HepG2 (cell line): ENCODE measurements around the gene WNT3. TPM values are rescaled to one million over a fixed set of nuclear protein-coding genes. Genes with fewer than 3 reads are reported as not detected.

Experiments
- EEA1 ChIP-seq: sonication (generic); formaldehyde crosslinking; IDR thresholded peaks from 2 replicates; pipeline ENCODE4 v1.5.1; 2020; ENCODE audit warnings: mild to moderate bottlenecking, missing genetic modification reagents, borderline replicate concordance
- FOXK2 ChIP-seq: fragments of 450-650 bp; IDR thresholded peaks from 2 replicates; pipeline ENCODE4 v1.6.1; 2016
- HOXA7 ChIP-seq: sonication (generic); formaldehyde crosslinking; IDR thresholded peaks from 2 replicates; pipeline ENCODE4 v1.8.1; 2022; ENCODE audit warnings: mild to moderate bottlenecking, missing genetic modification reagents, moderate library complexity
- HOXD1 ChIP-seq: sonication (generic); formaldehyde crosslinking; IDR thresholded peaks from 2 replicates; pipeline ENCODE4 v1.5.0; 2020; ENCODE audit warnings: missing genetic modification reagents
- PCBP1 ChIP-seq: fragments of 200-400 bp; formaldehyde crosslinking; IDR thresholded peaks from 2 replicates; pipeline ENCODE4 v1.6.1; 2017; ENCODE audit warnings: mild to moderate bottlenecking, low read depth, low read length, borderline replicate concordance
- RBM22 ChIP-seq: fragments of 200-400 bp; formaldehyde crosslinking; optimal IDR thresholded peaks from 2 replicates; pipeline ENCODE3; 2017; ENCODE audit warnings: mild to moderate bottlenecking, low read length, moderate library complexity
- SALL1 ChIP-seq: sonication (generic); formaldehyde crosslinking; IDR thresholded peaks from 2 replicates; pipeline ENCODE4 v1.8.0; 2022; ENCODE audit warnings: mild to moderate bottlenecking, missing genetic modification reagents
- SATB2 ChIP-seq: sonication (generic); formaldehyde crosslinking; IDR thresholded peaks from 2 replicates; pipeline ENCODE4 v1.5.0; 2020; ENCODE audit warnings: missing genetic modification reagents
- SOX6 ChIP-seq, 2 experiments: fragments of 450-650 bp in 1 of 2; sonication (generic) in 1 of 2; formaldehyde crosslinking in 1 of 2; IDR thresholded peaks; 2 replicates each; pipeline versions ENCODE4 v1.4.0 to v1.6.1; 2017 to 2020; ENCODE audit warnings: antibody characterized with exemption in 1 of 2, mild to moderate bottlenecking in 1 of 2, missing genetic modification reagents in 1 of 2
- TBP ChIP-seq: sonication (generic); formaldehyde crosslinking; IDR thresholded peaks from 2 replicates; pipeline ENCODE4 v1.5.0; 2020; ENCODE audit warnings: missing genetic modification reagents
- TMF1 ChIP-seq: sonication (generic); formaldehyde crosslinking; IDR thresholded peaks from 2 replicates; pipeline ENCODE4 v1.8.1; 2022; ENCODE audit warnings: low read depth, missing genetic modification reagents
- ZFP62 ChIP-seq: sonication (generic); formaldehyde crosslinking; IDR thresholded peaks from 2 replicates; pipeline ENCODE4 v1.4.0; 2020; ENCODE audit warnings: missing genetic modification reagents
- ZNF18 ChIP-seq: sonication (generic); formaldehyde crosslinking; IDR thresholded peaks from 2 replicates; pipeline ENCODE4 v1.8.0; 2022; ENCODE audit warnings: mild to moderate bottlenecking, missing genetic modification reagents; ENCODE audit not compliant: insufficient replicate concordance
- ZNF232 ChIP-seq: sonication (generic); formaldehyde crosslinking; IDR thresholded peaks from 2 replicates; pipeline ENCODE4 v1.4.0; 2020; ENCODE audit warnings: missing genetic modification reagents, borderline replicate concordance
- ZNF431 ChIP-seq: sonication (generic); formaldehyde crosslinking; IDR thresholded peaks from 2 replicates; pipeline ENCODE4 v1.9.0; 2022; ENCODE audit warnings: missing genetic modification reagents, low read depth, mild to moderate bottlenecking, borderline replicate concordance
- ZNF44 ChIP-seq: sonication (generic); formaldehyde crosslinking; IDR thresholded peaks from 2 replicates; pipeline ENCODE4 v1.5.1; 2020; ENCODE audit warnings: mild to moderate bottlenecking, missing genetic modification reagents
- ZNF543 ChIP-seq: sonication (generic); formaldehyde crosslinking; IDR thresholded peaks from 2 replicates; pipeline ENCODE4 v1.4.0; 2020; ENCODE audit warnings: mild to moderate bottlenecking, missing genetic modification reagents
- ZNF691 ChIP-seq: sonication (generic); formaldehyde crosslinking; IDR thresholded peaks from 2 replicates; pipeline ENCODE4 v1.4.0; 2020; ENCODE audit warnings: missing genetic modification reagents, low read depth, mild to moderate bottlenecking, borderline replicate concordance
- ZNF737 ChIP-seq: sonication (generic); formaldehyde crosslinking; IDR thresholded peaks from 2 replicates; pipeline ENCODE4 v1.5.0; 2020; ENCODE audit warnings: missing genetic modification reagents, mild to moderate bottlenecking, borderline replicate concordance
- polyA plus RNA-seq, 8 experiments: library from polyadenylated mRNA; depleted of rRNA in 3 of 8; stranded (reverse) in 7 of 8; unstranded in 1 of 8; fragments of >200 nt; fragmentation: Illumina TruSeq in 4 of 8; extraction: Trizol in 4 of 8; gene quantifications; 2 replicates each; pipeline versions ENCODE4 v1.2.1 to v1.2.3, GENCODE V29; 2011 to 2016; ENCODE audit warnings: low read depth in 4 of 8, missing spikeins in 1 of 8, mixed read lengths in 1 of 8; ENCODE audit not compliant: insufficient read depth in 1 of 8
- total RNA-seq, 5 experiments: library from RNA; depleted of rRNA; stranded (reverse); fragments of >200 nt; fragmentation: Illumina TruSeq; extraction: Trizol; gene quantifications; 2 replicates each; pipeline ENCODE4 v1.2.3, GENCODE V29; 2016; ENCODE audit warnings: low read depth in 1 of 5
- TF ChIP-seq, protein P1 (sequence below): sonication (generic); formaldehyde crosslinking; IDR thresholded peaks from 2 replicates; pipeline ENCODE4 v1.9.0; 2021; ENCODE audit warnings: mild to moderate bottlenecking, missing genetic modification reagents

The WNT3 gene
- total and polyA plus RNA-seq, 2 of the 13 experiments (the other 11 are each of a cell fraction or from before 2014, with no cell fraction given), result 8.5 to 10.3 TPM

- TF ChIP-seq, protein P1, sequence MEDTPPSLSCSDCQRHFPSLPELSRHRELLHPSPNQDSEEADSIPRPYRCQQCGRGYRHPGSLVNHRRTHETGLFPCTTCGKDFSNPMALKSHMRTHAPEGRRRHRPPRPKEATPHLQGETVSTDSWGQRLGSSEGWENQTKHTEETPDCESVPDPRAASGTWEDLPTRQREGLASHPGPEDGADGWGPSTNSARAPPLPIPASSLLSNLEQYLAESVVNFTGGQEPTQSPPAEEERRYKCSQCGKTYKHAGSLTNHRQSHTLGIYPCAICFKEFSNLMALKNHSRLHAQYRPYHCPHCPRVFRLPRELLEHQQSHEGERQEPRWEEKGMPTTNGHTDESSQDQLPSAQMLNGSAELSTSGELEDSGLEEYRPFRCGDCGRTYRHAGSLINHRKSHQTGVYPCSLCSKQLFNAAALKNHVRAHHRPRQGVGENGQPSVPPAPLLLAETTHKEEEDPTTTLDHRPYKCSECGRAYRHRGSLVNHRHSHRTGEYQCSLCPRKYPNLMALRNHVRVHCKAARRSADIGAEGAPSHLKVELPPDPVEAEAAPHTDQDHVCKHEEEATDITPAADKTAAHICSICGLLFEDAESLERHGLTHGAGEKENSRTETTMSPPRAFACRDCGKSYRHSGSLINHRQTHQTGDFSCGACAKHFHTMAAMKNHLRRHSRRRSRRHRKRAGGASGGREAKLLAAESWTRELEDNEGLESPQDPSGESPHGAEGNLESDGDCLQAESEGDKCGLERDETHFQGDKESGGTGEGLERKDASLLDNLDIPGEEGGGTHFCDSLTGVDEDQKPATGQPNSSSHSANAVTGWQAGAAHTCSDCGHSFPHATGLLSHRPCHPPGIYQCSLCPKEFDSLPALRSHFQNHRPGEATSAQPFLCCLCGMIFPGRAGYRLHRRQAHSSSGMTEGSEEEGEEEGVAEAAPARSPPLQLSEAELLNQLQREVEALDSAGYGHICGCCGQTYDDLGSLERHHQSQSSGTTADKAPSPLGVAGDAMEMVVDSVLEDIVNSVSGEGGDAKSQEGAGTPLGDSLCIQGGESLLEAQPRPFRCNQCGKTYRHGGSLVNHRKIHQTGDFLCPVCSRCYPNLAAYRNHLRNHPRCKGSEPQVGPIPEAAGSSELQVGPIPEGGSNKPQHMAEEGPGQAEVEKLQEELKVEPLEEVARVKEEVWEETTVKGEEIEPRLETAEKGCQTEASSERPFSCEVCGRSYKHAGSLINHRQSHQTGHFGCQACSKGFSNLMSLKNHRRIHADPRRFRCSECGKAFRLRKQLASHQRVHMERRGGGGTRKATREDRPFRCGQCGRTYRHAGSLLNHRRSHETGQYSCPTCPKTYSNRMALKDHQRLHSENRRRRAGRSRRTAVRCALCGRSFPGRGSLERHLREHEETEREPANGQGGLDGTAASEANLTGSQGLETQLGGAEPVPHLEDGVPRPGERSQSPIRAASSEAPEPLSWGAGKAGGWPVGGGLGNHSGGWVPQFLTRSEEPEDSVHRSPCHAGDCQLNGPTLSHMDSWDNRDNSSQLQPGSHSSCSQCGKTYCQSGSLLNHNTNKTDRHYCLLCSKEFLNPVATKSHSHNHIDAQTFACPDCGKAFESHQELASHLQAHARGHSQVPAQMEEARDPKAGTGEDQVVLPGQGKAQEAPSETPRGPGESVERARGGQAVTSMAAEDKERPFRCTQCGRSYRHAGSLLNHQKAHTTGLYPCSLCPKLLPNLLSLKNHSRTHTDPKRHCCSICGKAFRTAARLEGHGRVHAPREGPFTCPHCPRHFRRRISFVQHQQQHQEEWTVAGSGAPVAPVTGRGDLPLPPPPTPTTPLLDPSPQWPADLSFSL, result no peak; the same call in 1 of the 2 replicates
- TF ChIP-seq PCBP1 (peak; percentile 54; the same call in 1 of the 2 replicates), SALL1 (peak; percentile 81), ZNF44 (CRISPR knock-in tag) (no peak), EEA1 (0 out of 2 replicates have a peak, but pooled peaks have one; percentile 66), SATB2 (CRISPR knock-in tag) (0 out of 2 replicates have a peak, but pooled peaks have one; percentile 67), TBP (CRISPR knock-in tag) (0 out of 2 replicates have a peak, but pooled peaks have one; percentile 32), ZNF737 (CRISPR knock-in tag) (no peak), HOXA7 (no peak), TMF1 (peak; percentile 68; the same call in 1 of the 2 replicates), ZNF18 (CRISPR knock-in tag) (peak; percentile 75), ZFP62 (CRISPR knock-in tag) (no peak), ZNF431 (CRISPR knock-in tag) (peak; percentile 62; the same call in 1 of the 2 replicates), RBM22 (no peak), ZNF691 (CRISPR knock-in tag) (no peak; the same call in 1 of the 2 replicates), SOX6 (IDR thresholded peaks at IDR 0.05) (no peak), SOX6 (CRISPR knock-in tag; IDR thresholded peaks at IDR 0.05) (peak; percentile 79), FOXK2 (no peak), ZNF232 (peak; percentile 78; the same call in 1 of the 2 replicates), ZNF543 (CRISPR knock-in tag) (no peak), HOXD1 (peak; percentile 92)
Observed at GRCh38 chr17:46771561-46772474, 46.7 kb downstream of the WNT3 start (continued).
